Measurements from ENCODE around the gene CCDC82.

CCDC82 gene

GRCh38 chr11:96388891-96389719 is 607 bp downstream of the CCDC82 start:
- no peak for TF ChIP-seq CTCF (conservative IDR thresholded peaks at IDR 0.05; ENCODE audit: low read length)
- H3K4me3 ChIP-seq (ENCODE audit: low read length) = peak overlapping the region; percentile 78
- peak; percentile 29 for DNase-seq (ENCODE audit: low read depth)

DNA sequence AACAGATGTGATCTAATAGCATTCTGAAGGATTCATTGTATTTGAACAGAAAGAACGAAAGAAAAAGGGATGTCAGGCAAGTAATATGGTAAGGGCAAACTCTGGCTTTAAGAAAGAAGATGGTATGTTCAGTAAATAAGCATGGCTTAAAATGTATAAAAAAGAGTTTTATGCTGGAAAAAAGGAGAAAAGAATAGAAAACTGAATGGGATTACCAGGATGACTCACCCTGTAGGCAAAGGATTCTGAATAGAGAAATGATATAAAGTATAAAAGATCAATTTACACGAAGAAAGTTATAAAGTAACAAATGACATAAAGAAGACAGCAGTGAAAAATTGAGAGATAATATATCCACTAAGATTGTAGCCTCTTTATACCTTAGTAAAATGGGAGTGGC is 4.5 kb downstream of the CCDC82 start:
- DNase-seq (ENCODE audit: low read depth) = no peak
- TF ChIP-seq CTCF (conservative IDR thresholded peaks at IDR 0.05; ENCODE audit: low read length) = no peak
- H3K4me3 ChIP-seq (ENCODE audit: low read length) = no peak overlapping the region

- H3K4me3 ChIP-seq (ENCODE audit: low read length) = no peak overlapping the region
- TF ChIP-seq CTCF (conservative IDR thresholded peaks at IDR 0.05; ENCODE audit: low read length) = no peak
- no peak for DNase-seq (ENCODE audit: low read depth)
Measured at GRCh38 chr11:96384156-96384555, 5.6 kb downstream of the CCDC82 start.

DNA sequence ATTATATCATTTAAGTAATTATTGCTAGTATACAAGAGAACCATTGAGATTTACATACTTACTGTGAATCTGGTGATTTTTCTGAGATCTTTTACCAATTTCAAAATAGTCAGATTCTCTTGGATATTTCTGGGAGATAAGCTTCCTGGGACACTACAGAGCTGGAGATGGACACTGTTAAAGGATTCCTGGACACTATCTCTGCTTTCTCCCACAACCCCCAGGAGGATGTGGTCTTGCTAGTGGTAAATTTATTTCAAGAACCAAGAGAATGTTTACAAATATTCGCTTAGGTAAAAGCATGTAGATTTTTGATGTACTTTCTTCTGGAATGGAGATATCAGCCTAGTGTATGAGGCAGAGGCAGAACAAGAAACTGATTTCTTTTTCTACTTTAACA is 12.9 kb downstream of the CCDC82 start:
- no peak for TF ChIP-seq CTCF (conservative IDR thresholded peaks at IDR 0.05; ENCODE audit: low read length)
- H3K4me3 ChIP-seq (ENCODE audit: low read length) = no peak overlapping the region
- no peak for DNase-seq (ENCODE audit: low read depth)

GRCh38 chr11:96373826-96374225 is 15.9 kb downstream of the CCDC82 start:
- H3K4me3 ChIP-seq (ENCODE audit: low read length) = no peak overlapping the region
- no peak for TF ChIP-seq CTCF (conservative IDR thresholded peaks at IDR 0.05; ENCODE audit: low read length)
- no peak for DNase-seq (ENCODE audit: low read depth)

GRCh38 chr11:96367342-96367741 is 22.4 kb downstream of the CCDC82 start:
- no peak overlapping the region for H3K4me3 ChIP-seq (ENCODE audit: low read length)
- TF ChIP-seq CTCF (conservative IDR thresholded peaks at IDR 0.05; ENCODE audit: low read length) = no peak
- DNase-seq (ENCODE audit: low read depth) = no peak

DNA sequence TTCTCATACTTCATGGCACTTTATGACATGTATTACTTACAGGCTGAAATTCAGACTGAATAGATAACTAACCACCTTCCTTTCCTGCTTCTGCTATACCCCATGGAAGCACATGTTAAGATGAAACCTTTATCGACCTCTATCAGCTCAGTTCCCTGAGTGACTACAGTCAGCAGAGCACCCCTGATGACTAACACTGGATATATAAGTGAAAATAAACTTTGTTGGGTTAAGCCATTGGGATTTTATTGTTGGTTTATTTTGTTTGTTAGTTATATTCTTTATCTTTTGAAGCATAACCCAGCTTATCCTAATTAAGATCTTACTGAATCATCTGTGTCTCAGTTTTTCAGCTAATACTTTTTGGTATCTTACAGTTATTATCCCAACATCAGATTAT is 23.7 kb downstream of the CCDC82 start:
- TF ChIP-seq CTCF (conservative IDR thresholded peaks at IDR 0.05; ENCODE audit: low read length) = no peak
- H3K4me3 ChIP-seq (ENCODE audit: low read length) = no peak overlapping the region
- no peak for DNase-seq (ENCODE audit: low read depth)
